Testis (tissue), 3 donors: ENCODE measurements around the gene POC5. TPM values are rescaled to one million over a fixed set of nuclear protein-coding genes. Genes with fewer than 3 reads are reported as not detected.

Source experiments
- DNase-seq: peaks from one replicate; pipeline ENCODE4 v3.0.0-alpha.2; 2019
- H3K27ac ChIP-seq, 2 donors: fragments of 200-600 bp; sonication (generic); one replicate each; pipeline ENCODE4 v1.5.1; 2019
- H3K27me3 ChIP-seq: fragments of 200-600 bp; sonication (generic); one replicate; pipeline ENCODE4 v1.5.1; 2019
- H3K36me3 ChIP-seq: fragments of 200-600 bp; sonication (generic); one replicate; pipeline ENCODE4 v1.5.1; 2017; ENCODE audit warnings: low read depth; ENCODE audit errors: missing control alignments
- H3K4me1 ChIP-seq: fragments of 200-600 bp; sonication (generic); one replicate; pipeline ENCODE4 v1.5.1; 2019
- H3K4me3 ChIP-seq, 2 donors: fragments of 200-600 bp; sonication (generic); one replicate each; pipeline ENCODE4 v1.5.1; 2017 to 2019
- H3K9me3 ChIP-seq: fragments of 200-600 bp; sonication (generic); one replicate; pipeline ENCODE4 v1.5.1; 2017
- CTCF ChIP-seq, 3 experiments: fragments of 450-650 bp in 2 of 3; fragments of 200-600 bp in 1 of 3; sonication (generic) in 1 of 3; IDR thresholded peaks; one replicate each; pipeline ENCODE4 v1.5.1; 2016 to 2019; ENCODE audit warnings: antibody characterized with exemption in 3 of 3, mild to moderate bottlenecking in 2 of 3, moderate library complexity in 1 of 3
- POLR2A ChIP-seq: fragments of 450-650 bp; IDR thresholded peaks from one replicate; pipeline ENCODE4 v1.6.1; 2017; ENCODE audit warnings: antibody characterized with exemption, mild to moderate bottlenecking, moderate library complexity
- WGBS, 2 donors: methylation state at CpG; one replicate each; pipeline ENCODE4 v1.1.5; 2018; 5-methylcytosine and 5-hydroxymethylcytosine counted together
- intact Hi-C: fragments of 100-400 bp; cut with DNase I; formaldehyde crosslinking; loops from one replicate; pipeline ENCODE4 v1.15.1; 2023; ENCODE audit warnings: low total_unique reads
- polyA plus RNA-seq: library from polyadenylated mRNA; stranded (reverse); fragments of 350-450 nt; fragmentation: Illumina TruSeq; extraction: RNeasy Lipid Tissue Mini Kit (QIAGEN cat#74804); gene quantifications from one replicate; pipeline ENCODE4 v1.2.3, GENCODE V29; 2014; ENCODE audit warnings: low read depth, low replicate concordance; ENCODE audit not compliant: insufficient read depth
- total RNA-seq, 2 donors: library from RNA; depleted of rRNA; stranded (reverse); fragments of >200 nt; gene quantifications; one replicate each; pipeline ENCODE4 v1.2.3, GENCODE V29; 2016

The POC5 gene
- total and polyA plus RNA-seq, 3 donors from 2014 or later: 30.2 to 34.9 (median 30.8) TPM

GRCh38 chr5:75666801-75667200 lies 50.4 kb downstream of the POC5 start:
- intact Hi-C loops: no loop called here
- Histone ChIP-seq H3K27ac (no peak overlapping the region), H3K27me3 (no peaks in the 10 kb centered on the region), H3K36me3 (no peaks in the 10 kb centered on the region), H3K4me3 (no peak overlapping the region), H3K9me3 (no peaks in the 10 kb centered on the region), H3K4me1 (no peaks in the 10 kb centered on the region)
- DNase-seq: no peak
- TF ChIP-seq CTCF (IDR thresholded peaks at IDR 0.05): no peak
- TF ChIP-seq POLR2A: no peak
- 88 to 89% methylated on average over 6 of the region's 6 CpGs for WGBS, 2 donors

- no peaks in the 10 kb centered on the region for H3K9me3 ChIP-seq
- H3K4me1 ChIP-seq: no peaks in the 10 kb centered on the region
- H3K27me3 ChIP-seq: no peaks in the 10 kb centered on the region
- H3K36me3 ChIP-seq: no peaks in the 10 kb centered on the region
- intact Hi-C loops: no loop called here
- no peak for TF ChIP-seq CTCF (IDR thresholded peaks at IDR 0.05)
- TF ChIP-seq POLR2A: no peak
- no peak overlapping the region for H3K27ac ChIP-seq
- WGBS, 2 donors: 81 to 85% methylated on average over 2 of the region's 2 CpGs
- H3K4me3 ChIP-seq: no peak overlapping the region
- no peak for DNase-seq
These were observed 52.3 kb downstream of the POC5 start for GRCh38 chr5:75664979-75665378.

- intact Hi-C loops: no loop called here
- TF ChIP-seq CTCF (IDR thresholded peaks at IDR 0.05): no peak
- TF ChIP-seq POLR2A: no peak
- Histone ChIP-seq H3K27ac (no peak overlapping the region), H3K27me3 (no peaks in the 10 kb centered on the region), H3K36me3 (no peaks in the 10 kb centered on the region), H3K9me3 (no peaks in the 10 kb centered on the region), H3K4me1 (no peaks in the 10 kb centered on the region), H3K4me3 (no peak overlapping the region)
- 54 to 71% methylated on average over 10 to 12 of the region's 12 CpGs for WGBS, 2 donors
- no peak for DNase-seq
These were observed 53.5 kb downstream of the POC5 start for GRCh38 chr5:75663579-75664284.

- DNase-seq: no peak
- H3K4me1 ChIP-seq: no peaks in the 10 kb centered on the region
- H3K36me3 ChIP-seq: no peaks in the 10 kb centered on the region
- H3K27ac ChIP-seq: no peak overlapping the region
- no peaks in the 10 kb centered on the region for H3K9me3 ChIP-seq
- no peaks in the 10 kb centered on the region for H3K27me3 ChIP-seq
- no peak overlapping the region for H3K4me3 ChIP-seq
- WGBS, 2 donors: 83 to 93% methylated on average over 2 of the region's 2 CpGs
- intact Hi-C loops: no loop called here
- TF ChIP-seq POLR2A: no peak
- no peak for TF ChIP-seq CTCF (IDR thresholded peaks at IDR 0.05)
These were observed 55.2 kb downstream of the POC5 start for GRCh38 chr5:75662061-75662460.
